22Rv1 (cell line): ENCODE data around the gene TPK1.

Source experiments
- H3K27ac ChIP-seq: fragments of 450-650 bp; 2 replicates; pipeline ENCODE4 v1.5.1; 2017
- CTCF ChIP-seq: fragments of 450-650 bp; IDR thresholded peaks from 2 replicates; pipeline ENCODE4 v1.5.1; 2017; ENCODE audit warnings: mild to moderate bottlenecking
- ZFX ChIP-seq: fragments of 450-650 bp; IDR thresholded peaks from 2 replicates; pipeline ENCODE4 v1.6.1; 2017; ENCODE audit warnings: antibody characterized with exemption, borderline replicate concordance

TPK1 gene

GRCh38 chr7:144415858-144416257 lies 420.0 kb downstream of the TPK1 start:
- H3K27ac ChIP-seq, result no peak overlapping the region
- no peak for TF ChIP-seq ZFX
- no peak for TF ChIP-seq CTCF

- no peak overlapping the region for H3K27ac ChIP-seq
- TF ChIP-seq CTCF, result no peak
- no peak for TF ChIP-seq ZFX
Observed at GRCh38 chr7:144414815-144415214, 421.0 kb downstream of the TPK1 start.

- no peak overlapping the region for H3K27ac ChIP-seq
- TF ChIP-seq ZFX, result no peak
- TF ChIP-seq CTCF, result no peak
Observed at GRCh38 chr7:144410441-144410840, 425.4 kb downstream of the TPK1 start.

GRCh38 chr7:144408121-144408520 lies 427.7 kb downstream of the TPK1 start:
- no peak for TF ChIP-seq ZFX
- no peak for TF ChIP-seq CTCF
- no peak overlapping the region for H3K27ac ChIP-seq

- no peak for TF ChIP-seq ZFX
- no peak for TF ChIP-seq CTCF
- no peak overlapping the region for H3K27ac ChIP-seq
Observed at GRCh38 chr7:144407266-144407931, 428.5 kb downstream of the TPK1 start.

- H3K27ac ChIP-seq, result no peak overlapping the region
- TF ChIP-seq CTCF (no peak), ZFX (no peak)
Observed at GRCh38 chr7:144404946-144405345, 430.9 kb downstream of the TPK1 start.

GRCh38 chr7:144403649-144404061 lies 432.2 kb downstream of the TPK1 start, which contains the start of gene NOBOX:
NOBOX (minus strand) TSS chr7:144403693.
- TF ChIP-seq ZFX (no peak), CTCF (no peak)
- H3K27ac ChIP-seq, result no peak within 1 kb of the TSS
